ENCODE data around the gene SRCIN1.
"Not testable (repeated sequence)": the region's sequence is repeated elsewhere in the genome, so short reads cannot be mapped to it uniquely, and the experiment has no call there.

The SRCIN1 gene

GRCh38 chr17:38507921-38508569 lies 97.7 kb downstream of the SRCIN1 start:
- TF ChIP-seq CTCF (IDR thresholded peaks at IDR 0.05): no peak
- Histone ChIP-seq H3K27me3 (peaks cover 54% of the 10 kb centered on the region), H3K36me3 (no peaks in the 10 kb centered on the region), H3K9me3 (no peaks in the 10 kb centered on the region), H3K4me1 (ENCODE audit: control insufficient read depth in 1 of 2, insufficient read depth in 1 of 2, low read depth in 1 of 2, low read length in 1 of 2) (peaks cover 4 to 9% of the 10 kb centered on the region in 2 experiments), H3K4me3 (ENCODE audit: low read depth in 1 of 2, low read length in 1 of 2) (no peak overlapping the region), H3K27ac (no peak overlapping the region)

GRCh38 chr17:38507436-38507835 lies 98.3 kb downstream of the SRCIN1 start:
- Histone ChIP-seq H3K9me3 (no peaks in the 10 kb centered on the region), H3K4me1 (ENCODE audit: control insufficient read depth in 1 of 2, insufficient read depth in 1 of 2, low read depth in 1 of 2, low read length in 1 of 2) (peaks cover 4 to 9% of the 10 kb centered on the region in 2 experiments), H3K4me3 (ENCODE audit: low read depth in 1 of 2, low read length in 1 of 2) (no peak overlapping the region), H3K27me3 (peaks cover 51% of the 10 kb centered on the region), H3K36me3 (no peaks in the 10 kb centered on the region), H3K27ac (no peak overlapping the region)
- no peak for TF ChIP-seq CTCF (IDR thresholded peaks at IDR 0.05)

GRCh38 chr17:38504216-38504615 lies 101.5 kb downstream of the SRCIN1 start:
- no peaks in the 10 kb centered on the region for H3K9me3 ChIP-seq
- no peaks in the 10 kb centered on the region for H3K4me1 ChIP-seq (ENCODE audit: control insufficient read depth in 1 of 2, insufficient read depth in 1 of 2, low read depth in 1 of 2, low read length in 1 of 2)
- no peaks in the 10 kb centered on the region for H3K36me3 ChIP-seq
- H3K27me3 ChIP-seq: peaks cover 18% of the 10 kb centered on the region
- H3K4me3 ChIP-seq (ENCODE audit: low read depth in 1 of 2, low read length in 1 of 2): no peak overlapping the region
- H3K27ac ChIP-seq: no peak overlapping the region
- TF ChIP-seq CTCF (IDR thresholded peaks at IDR 0.05): no peak

DNA sequence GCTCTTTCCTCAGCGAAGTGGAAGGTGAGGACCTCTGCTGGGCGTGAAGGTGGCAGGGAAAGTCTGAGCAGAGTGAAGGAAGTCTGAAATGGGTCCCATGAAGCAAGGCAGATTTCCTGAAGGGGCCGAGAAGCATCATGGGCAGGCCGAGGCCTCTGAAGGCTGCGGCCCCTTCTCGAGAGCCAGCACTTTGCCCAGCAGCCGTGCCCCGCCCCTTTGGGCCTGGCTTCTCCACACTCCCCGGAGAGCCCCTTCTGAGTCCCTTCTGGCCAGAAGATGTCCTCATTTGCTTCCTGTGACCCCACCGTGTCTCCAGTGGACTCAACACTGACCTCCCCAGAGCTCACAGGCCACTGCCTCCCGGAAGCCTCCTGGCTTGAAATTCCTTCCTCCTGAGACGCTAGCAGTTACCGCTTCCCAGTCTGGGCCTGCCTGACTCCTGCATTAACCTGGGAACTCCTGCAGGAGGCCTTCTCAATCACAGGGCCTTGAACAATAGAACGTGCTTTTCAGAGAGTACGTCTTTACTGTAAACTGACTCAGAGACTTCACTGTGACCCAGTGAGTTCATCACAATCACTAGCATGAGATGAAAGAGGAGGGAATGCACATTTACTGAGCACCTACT lies 102.4 kb downstream of the SRCIN1 start:
- peaks cover 10% of the 10 kb centered on the region for H3K27me3 ChIP-seq
- H3K4me1 ChIP-seq (ENCODE audit: control insufficient read depth in 1 of 2, insufficient read depth in 1 of 2, low read depth in 1 of 2, low read length in 1 of 2); H3K4me3 ChIP-seq (ENCODE audit: low read depth in 1 of 2, low read length in 1 of 2); H3K27ac ChIP-seq; H3K36me3 ChIP-seq; H3K9me3 ChIP-seq: not testable (repeated sequence)

DNA sequence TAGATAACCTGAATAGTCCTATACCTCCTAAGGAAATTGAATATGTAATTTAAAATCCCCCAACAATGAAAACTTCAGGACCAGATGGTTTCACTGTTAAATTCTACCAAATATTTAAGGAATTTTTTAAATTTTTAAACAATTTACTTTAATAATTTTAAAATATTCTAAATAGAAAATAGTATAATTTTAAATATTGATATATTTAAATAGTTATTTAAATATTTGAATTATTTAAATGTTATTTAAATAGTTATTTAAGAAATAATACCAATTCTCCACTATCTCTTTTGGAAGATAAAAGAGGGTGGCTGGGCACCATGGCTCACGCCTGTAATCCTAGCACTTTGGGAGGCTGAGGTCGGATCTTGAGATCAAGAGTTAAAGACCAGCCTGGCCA lies 104.0 kb downstream of the SRCIN1 start:
- not testable (repeated sequence) for H3K27ac ChIP-seq; H3K36me3 ChIP-seq; H3K27me3 ChIP-seq; H3K9me3 ChIP-seq; H3K4me1 ChIP-seq (ENCODE audit: control insufficient read depth in 1 of 2, insufficient read depth in 1 of 2, low read depth in 1 of 2, low read length in 1 of 2); H3K4me3 ChIP-seq (ENCODE audit: low read depth in 1 of 2, low read length in 1 of 2)

DNA sequence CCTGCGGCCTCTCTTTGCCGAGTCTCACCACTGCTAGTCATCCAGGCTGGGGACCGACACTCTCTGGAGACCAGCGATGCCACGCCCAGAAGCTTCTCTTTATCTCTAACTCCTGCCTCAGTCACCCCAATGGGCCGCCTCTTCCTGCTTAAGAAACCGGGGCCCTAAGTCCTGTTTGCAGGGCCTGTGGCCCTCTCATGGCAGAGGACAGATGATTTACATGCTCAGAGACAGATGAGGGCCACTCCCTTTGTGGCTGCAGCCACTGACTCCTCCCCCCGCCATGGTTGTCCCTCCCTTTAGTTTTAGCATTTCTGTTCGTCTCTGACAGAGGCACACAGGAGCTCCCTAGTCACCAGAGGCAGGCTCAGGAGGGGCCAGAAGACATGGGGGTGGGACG lies 106.5 kb downstream of the SRCIN1 start:
- not testable (repeated sequence) for H3K27ac ChIP-seq; H3K9me3 ChIP-seq; H3K4me3 ChIP-seq (ENCODE audit: low read depth in 1 of 2, low read length in 1 of 2); H3K27me3 ChIP-seq; H3K36me3 ChIP-seq; H3K4me1 ChIP-seq (ENCODE audit: control insufficient read depth in 1 of 2, insufficient read depth in 1 of 2, low read depth in 1 of 2, low read length in 1 of 2)

DNA sequence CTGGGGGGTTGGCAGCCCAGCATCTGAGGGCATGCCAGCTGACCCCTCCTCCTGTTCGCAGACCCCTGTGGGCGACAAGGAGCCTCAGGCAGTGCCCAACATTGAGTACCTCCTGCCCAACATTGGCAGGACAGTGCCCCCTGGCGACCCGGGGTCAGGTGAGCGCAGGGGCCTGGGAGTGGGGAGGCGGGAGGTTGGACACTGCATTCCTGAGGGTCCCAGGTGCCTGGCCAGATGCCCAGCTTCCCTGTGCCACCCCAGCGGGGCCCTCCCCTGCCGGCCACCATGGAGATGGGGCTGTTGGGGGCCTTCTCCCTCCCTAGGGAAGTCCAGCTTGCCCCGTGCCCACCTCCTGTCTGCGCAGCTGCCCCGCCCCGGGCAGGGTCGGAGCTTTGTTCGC lies 107.4 kb downstream of the SRCIN1 start:
- Histone ChIP-seq H3K36me3 (no peaks in the 10 kb centered on the region), H3K4me3 (ENCODE audit: low read depth in 1 of 2, low read length in 1 of 2) (no peak overlapping the region)
- no peak for TF ChIP-seq CTCF (IDR thresholded peaks at IDR 0.05)

DNA sequence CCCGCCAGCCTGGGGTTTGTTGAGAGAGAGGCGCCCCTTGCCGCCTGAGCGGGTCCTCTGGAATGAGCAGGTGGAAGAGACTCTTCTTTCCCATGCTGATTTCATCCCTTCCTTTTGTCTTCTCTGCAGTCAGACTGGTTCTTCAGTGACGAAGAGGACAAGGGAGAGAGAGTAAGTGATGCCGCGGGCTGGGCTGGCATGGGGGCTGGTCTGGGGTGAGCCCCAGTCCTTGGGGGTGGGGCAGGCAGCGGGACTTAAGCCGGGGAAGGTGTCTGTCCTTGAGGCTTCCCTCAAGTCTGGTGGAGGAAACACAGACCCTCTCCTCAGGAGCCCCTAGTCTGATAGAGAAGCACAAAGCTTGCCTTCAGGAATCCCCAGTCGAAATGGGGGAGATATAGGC lies 108.1 kb downstream of the SRCIN1 start:
- H3K4me3 ChIP-seq (ENCODE audit: low read depth in 1 of 2, low read length in 1 of 2); H3K9me3 ChIP-seq; H3K27me3 ChIP-seq; H3K4me1 ChIP-seq (ENCODE audit: control insufficient read depth in 1 of 2, insufficient read depth in 1 of 2, low read depth in 1 of 2, low read length in 1 of 2); H3K27ac ChIP-seq; H3K36me3 ChIP-seq: not testable (repeated sequence)

More for the DNA sequence above, 107.4 kb downstream of the SRCIN1 start:
- Histone ChIP-seq H3K27me3 (no peaks in the 10 kb centered on the region), H3K9me3 (no peaks in the 10 kb centered on the region), H3K4me1 (ENCODE audit: control insufficient read depth in 1 of 2, insufficient read depth in 1 of 2, low read depth in 1 of 2, low read length in 1 of 2) (no peaks in the 10 kb centered on the region), H3K27ac (no peak overlapping the region)

DNA sequence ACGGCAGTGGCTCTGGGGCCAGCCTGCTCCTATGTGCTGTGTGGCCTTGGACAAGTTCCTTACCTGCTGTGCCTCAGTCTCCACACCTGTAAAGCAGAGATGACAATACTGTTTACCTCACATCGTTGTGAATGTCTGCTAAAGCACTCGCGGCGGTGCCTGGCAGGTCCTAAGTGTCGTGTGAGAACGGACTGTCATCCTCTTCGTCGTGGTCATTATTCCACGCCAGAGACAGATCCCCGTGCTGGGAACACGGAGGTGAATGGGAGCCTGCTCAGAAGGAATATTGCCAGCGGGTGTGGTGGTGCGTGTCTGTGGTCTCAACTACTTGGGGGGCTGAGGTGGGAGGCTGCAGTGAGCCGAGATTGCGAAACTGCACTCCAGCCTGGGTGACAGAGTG lies 111.6 kb downstream of the SRCIN1 start:
- H3K36me3 ChIP-seq; H3K27ac ChIP-seq; H3K4me1 ChIP-seq (ENCODE audit: control insufficient read depth in 1 of 2, insufficient read depth in 1 of 2, low read depth in 1 of 2, low read length in 1 of 2); H3K9me3 ChIP-seq; H3K4me3 ChIP-seq (ENCODE audit: low read depth in 1 of 2, low read length in 1 of 2); H3K27me3 ChIP-seq: not testable (repeated sequence)
